Endodermal cell (in vitro differentiated cells): ENCODE data around the gene PRTG. TPM values are rescaled to one million over a fixed set of nuclear protein-coding genes. Genes with fewer than 3 reads are reported as not detected.

ENCODE experiments used
- DNase-seq: peaks from one replicate; pipeline ENCODE4 v3.0.0-alpha.2; 2017
- H3K27ac ChIP-seq: 2 replicates; pipeline ENCODE4 v1.5.1; 2013; ENCODE audit warnings: mild to moderate bottlenecking, low read depth, low read length, moderate library complexity
- H3K27me3 ChIP-seq: 2 replicates; pipeline ENCODE4 v1.6.1; 2013; ENCODE audit warnings: mild to moderate bottlenecking, low read length, moderate library complexity; ENCODE audit not compliant: insufficient read depth, control insufficient read depth, poor library complexity, severe bottlenecking
- H3K36me3 ChIP-seq: 2 replicates; pipeline ENCODE4 v1.7.0; 2013; ENCODE audit warnings: mild to moderate bottlenecking, low read length, moderate library complexity; ENCODE audit not compliant: control insufficient read depth, insufficient read depth
- H3K4me1 ChIP-seq: one replicate; pipeline ENCODE4 v1.7.0; 2013; ENCODE audit warnings: low read length; ENCODE audit not compliant: control insufficient read depth, insufficient read depth
- H3K4me3 ChIP-seq: 2 replicates; pipeline ENCODE4 v1.5.1; 2013; ENCODE audit warnings: mild to moderate bottlenecking, low read length, moderate library complexity
- H3K9ac ChIP-seq: 2 replicates; pipeline ENCODE4 v1.6.1; 2013; ENCODE audit warnings: mild to moderate bottlenecking, low read length, moderate library complexity; ENCODE audit not compliant: poor library complexity, severe bottlenecking; ENCODE audit errors: extremely low read depth
- H3K9me3 ChIP-seq: 2 replicates; pipeline ENCODE4 v1.6.1; 2013; ENCODE audit warnings: mild to moderate bottlenecking, low read length, moderate library complexity; ENCODE audit not compliant: control insufficient read depth
- H3K27ac Mint-ChIP-seq: 2 replicates; pipeline ENCODE4 v1.8.0; 2020; ENCODE audit warnings: mixed read lengths
- H3K27me3 Mint-ChIP-seq: 2 replicates; pipeline ENCODE4 v1.8.0; 2021; ENCODE audit warnings: mild to moderate bottlenecking, mixed read lengths; ENCODE audit not compliant: insufficient read depth
- H3K36me3 Mint-ChIP-seq: 2 replicates; pipeline ENCODE4 v1.8.0; 2020; ENCODE audit warnings: low read depth, mixed read lengths
- H3K4me1 Mint-ChIP-seq: 2 replicates; pipeline ENCODE4 v1.8.0; 2020; ENCODE audit warnings: mixed read lengths
- H3K4me3 Mint-ChIP-seq: 2 replicates; pipeline ENCODE4 v1.8.0; 2020; ENCODE audit warnings: mild to moderate bottlenecking, moderate library complexity, mixed read lengths
- H3K9me3 Mint-ChIP-seq: 2 replicates; pipeline ENCODE4 v1.8.0; 2020; ENCODE audit warnings: mild to moderate bottlenecking, mixed read lengths
- CTCF ChIP-seq: fragments of 200-600 bp; sonication (generic); conservative IDR thresholded peaks from 2 replicates; pipeline ENCODE4 v1.5.0; 2021; ENCODE audit warnings: antibody characterized with exemption, mild to moderate bottlenecking
- WGBS, 2 experiments: methylation state at CpG; one replicate each; pipeline versions ENCODE4 v1.1.5 to v1.1.7; 2013; ENCODE audit warnings: missing lambda C conversion rate in 2 of 2, mixed read lengths in 1 of 2; ENCODE audit not compliant: insufficient coverage in 1 of 2, insufficient read length in 1 of 2; 5-methylcytosine and 5-hydroxymethylcytosine counted together
- total RNA-seq, 2 donors: library from RNA; stranded (reverse); fragmentation: NEBNext Ultra II Directional in 1 of 2; extraction: Animal tissue kit (Norgen Biotek cat#: 25700) in 1 of 2; gene quantifications; 2 replicates in 1 of 2; 3 replicates in 1 of 2; pipeline ENCODE4 v1.2.1, GENCODE V29; 2021

The PRTG gene
- total RNA-seq, 2 donors from 2014 or later, result 32.6 to 51.5 TPM

- Histone ChIP-seq H3K4me3 (no peak overlapping the region), H3K27me3 (peaks cover 88% of the 10 kb centered on the region), H3K9ac (no peak overlapping the region), H3K4me1 (no peaks in the 10 kb centered on the region), H3K27ac (peak overlapping the region; percentile 66), H3K36me3 (peaks cover 3% of the 10 kb centered on the region), H3K9me3 (peaks cover 5% of the 10 kb centered on the region)
- H3K4me3 Mint-ChIP-seq, result no peak overlapping the region
- WGBS, 2 experiments, result 82 to 95% methylated on average over 4 of the region's 4 CpGs
- H3K9me3 Mint-ChIP-seq, result peaks cover 4% of the 10 kb centered on the region
- no peak overlapping the region for H3K27ac Mint-ChIP-seq
- H3K4me1 Mint-ChIP-seq, result peaks cover 6% of the 10 kb centered on the region
- no peak for TF ChIP-seq CTCF
- H3K36me3 Mint-ChIP-seq, result no peaks in the 10 kb centered on the region
- DNase-seq, result no peak
- peaks cover 84% of the 10 kb centered on the region for H3K27me3 Mint-ChIP-seq
These were observed 35.0 kb downstream of the PRTG start for GRCh38 chr15:55707951-55708350.

- Mint-ChIP-seq H3K27me3 (peaks cover 84% of the 10 kb centered on the region), H3K4me1 (peaks cover 6% of the 10 kb centered on the region), H3K27ac (no peak overlapping the region), H3K36me3 (no peaks in the 10 kb centered on the region), H3K9me3 (peaks cover 4% of the 10 kb centered on the region), H3K4me3 (no peak overlapping the region)
- Histone ChIP-seq H3K9ac (no peak overlapping the region), H3K27ac (peak overlapping the region; percentile 66), H3K9me3 (peaks cover 5% of the 10 kb centered on the region), H3K4me1 (no peaks in the 10 kb centered on the region), H3K27me3 (peaks cover 88% of the 10 kb centered on the region), H3K4me3 (no peak overlapping the region), H3K36me3 (peaks cover 3% of the 10 kb centered on the region)
- no peak for DNase-seq
- WGBS, 2 experiments, result 93 to 95% methylated on average over 3 of the region's 3 CpGs
- no peak for TF ChIP-seq CTCF
These were observed 35.4 kb downstream of the PRTG start for GRCh38 chr15:55707518-55707917.

GRCh38 chr15:55703873-55704301 lies 39.1 kb downstream of the PRTG start:
- H3K27ac ChIP-seq, result peak overlapping the region; percentile 73
- no peaks in the 10 kb centered on the region for H3K36me3 Mint-ChIP-seq

More at GRCh38 chr15:55703873-55704301, 39.1 kb downstream of the PRTG start:
- H3K9me3 ChIP-seq, result no peaks in the 10 kb centered on the region
- 86 to 92% methylated on average over 2 of the region's 2 CpGs for WGBS, 2 experiments
- peaks cover 6% of the 10 kb centered on the region for H3K4me1 Mint-ChIP-seq
- TF ChIP-seq CTCF, result no peak
- H3K4me1 ChIP-seq, result no peaks in the 10 kb centered on the region
- H3K4me3 Mint-ChIP-seq, result no peak overlapping the region
- H3K27ac Mint-ChIP-seq, result no peak overlapping the region
- no peak overlapping the region for H3K4me3 ChIP-seq
- peaks cover 88% of the 10 kb centered on the region for H3K27me3 Mint-ChIP-seq
- H3K9me3 Mint-ChIP-seq, result no peaks in the 10 kb centered on the region
- H3K9ac ChIP-seq, result no peak overlapping the region
- no peaks in the 10 kb centered on the region for H3K36me3 ChIP-seq
- no peak for DNase-seq
- peaks cover 92% of the 10 kb centered on the region for H3K27me3 ChIP-seq
